AG09309 (cell line): ENCODE results near the gene HSD17B4.
"Not testable (repeated sequence)": the region's sequence is repeated elsewhere in the genome, so short reads cannot be mapped to it uniquely, and the experiment has no call there.

Source experiments
- DNase-seq: peaks from one replicate; pipeline ENCODE4 v3.0.0-alpha.2; 2010; ENCODE audit warnings: low read depth
- H3K4me3 ChIP-seq: 2 replicates; pipeline ENCODE4 v1.5.1; 2011; ENCODE audit warnings: mild to moderate bottlenecking, low read depth, low read length, moderate library complexity; ENCODE audit not compliant: control insufficient read depth
- CTCF ChIP-seq: IDR thresholded peaks from 2 replicates; pipeline ENCODE4 v1.5.1; 2011; ENCODE audit warnings: mild to moderate bottlenecking, low read depth, low read length, inconsistent platforms; ENCODE audit not compliant: insufficient read depth, control insufficient read depth; ENCODE audit errors: missing control alignments

Gene HSD17B4

GRCh38 chr5:119512277-119512676, 60.0 kb downstream of the HSD17B4 start:
- no peak overlapping the region for H3K4me3 ChIP-seq
- TF ChIP-seq CTCF, result no peak
- no peak for DNase-seq

DNA sequence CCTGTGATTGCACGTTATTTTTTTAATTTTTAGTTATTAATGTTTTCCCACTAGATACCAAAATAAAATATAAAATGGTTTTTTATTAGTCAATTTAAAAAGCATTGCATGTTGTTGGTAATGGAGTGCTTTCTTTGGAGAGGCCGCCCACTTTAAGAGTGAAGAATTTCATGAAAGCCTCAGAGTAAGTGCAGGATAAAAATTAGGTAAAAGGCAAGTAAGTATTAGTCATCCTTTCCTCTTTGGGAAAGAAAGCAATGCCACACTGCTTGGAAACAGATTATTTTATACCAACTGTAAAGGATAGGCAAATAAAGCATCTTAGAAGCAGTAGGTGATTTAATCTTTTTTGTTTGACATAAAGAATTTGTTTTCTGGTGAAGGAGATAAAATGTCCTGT, 62.9 kb downstream of the HSD17B4 start:
- TF ChIP-seq CTCF, result no peak
- DNase-seq, result no peak
- no peak overlapping the region for H3K4me3 ChIP-seq

- not testable (repeated sequence) for H3K4me3 ChIP-seq, DNase-seq
Observed at GRCh38 chr5:119517115-119517514, 64.8 kb downstream of the HSD17B4 start.

DNA sequence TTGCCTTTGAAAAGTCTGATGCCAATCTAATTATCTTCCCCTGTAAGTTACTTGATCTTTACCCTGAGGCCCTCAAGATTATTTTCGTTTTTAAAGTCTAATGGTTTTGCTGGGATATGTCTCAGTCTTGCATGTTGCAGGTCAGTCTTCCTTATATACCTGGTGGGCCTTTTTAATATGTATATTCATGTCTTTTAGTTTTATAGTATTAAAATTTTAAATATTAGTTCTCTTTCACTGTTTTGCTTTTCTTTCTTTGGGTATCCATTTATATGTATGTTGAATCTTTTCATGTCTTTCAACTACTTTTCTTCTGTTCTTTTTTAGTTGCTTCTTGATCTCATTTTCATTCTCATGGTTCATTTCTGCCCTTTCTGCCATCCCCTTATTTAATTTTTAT, 68.9 kb downstream of the HSD17B4 start:
- DNase-seq, result no peak
- TF ChIP-seq CTCF, result no peak
- H3K4me3 ChIP-seq, result no peak overlapping the region

GRCh38 chr5:119522841-119523240, 70.5 kb downstream of the HSD17B4 start:
- no peak for DNase-seq
- H3K4me3 ChIP-seq, result no peak overlapping the region
- no peak for TF ChIP-seq CTCF

GRCh38 chr5:119524485-119524884, 72.2 kb downstream of the HSD17B4 start:
- no peak for TF ChIP-seq CTCF
- no peak overlapping the region for H3K4me3 ChIP-seq
- no peak for DNase-seq

- no peak for TF ChIP-seq CTCF
- H3K4me3 ChIP-seq, result no peak overlapping the region
- DNase-seq, result no peak
Observed at GRCh38 chr5:119527351-119527750, 75.1 kb downstream of the HSD17B4 start.
